H1 (cell line): ENCODE results near the gene SPRYD3. TPM values are rescaled to one million over a fixed set of nuclear protein-coding genes. Genes with fewer than 3 reads are reported as not detected.

Source experiments
- CTCF ChIA-PET: fragments of 300-600 bp; sonication (Branson Sonifier 250); formaldehyde crosslinking; loops from one replicate; lab custom pipeline; 2021; ENCODE audit not compliant: partially characterized antibody; lab: Charles Lee
- POLR2A ChIA-PET: fragments of 300-600 bp; sonication (Branson Sonifier 250); formaldehyde crosslinking; loops from one replicate; lab custom pipeline; 2021; ENCODE audit warnings: inconsistent platforms; ENCODE audit not compliant: partially characterized antibody; lab: Charles Lee
- DNase-seq, 2 experiments: peaks; one replicate each; pipeline versions ENCODE4 v3.0.0 to v3.0.0-alpha.2; 2010 to 2022; ENCODE audit warnings: low spot score in 2 of 2, low read depth in 1 of 2, mixed read lengths in 1 of 2
- FAIRE-seq: peaks from 2 replicates; lab custom pipeline; 2011; peaks lifted over from hg19 to GRCh38; lab: Jason Lieb, UNC
- H2AFZ ChIP-seq: 2 replicates; pipeline ENCODE4 v1.8.1; 2012; ENCODE audit warnings: low read length, inconsistent platforms
- H2AK5ac ChIP-seq: 2 replicates; pipeline ENCODE4 v1.6.1; 2013; ENCODE audit warnings: low read depth, low read length
- H2BK120ac ChIP-seq: replicated peaks from 2 replicates; pipeline ENCODE3; 2013; ENCODE audit warnings: low read depth, low read length, inconsistent platforms
- H2BK12ac ChIP-seq: 2 replicates; pipeline ENCODE4 v1.6.1; 2013; ENCODE audit warnings: low read depth, low read length
- H2BK15ac ChIP-seq: 2 replicates; pipeline ENCODE4 v1.6.1; 2013; ENCODE audit warnings: low read length
- H2BK20ac ChIP-seq: 2 replicates; pipeline ENCODE4 v1.6.1; 2013; ENCODE audit warnings: low read length
- H2BK5ac ChIP-seq: 2 replicates; pipeline ENCODE4 v1.6.1; 2013; ENCODE audit warnings: low read depth, low read length
- H3K14ac ChIP-seq: 2 replicates; pipeline ENCODE4 v1.6.1; 2013; ENCODE audit warnings: inconsistent platforms; ENCODE audit not compliant: insufficient read length
- H3K18ac ChIP-seq: 2 replicates; pipeline ENCODE4 v1.6.1; 2013; ENCODE audit warnings: low read length; ENCODE audit errors: extremely low read depth
- H3K23ac ChIP-seq: 2 replicates; pipeline ENCODE4 v1.6.1; 2013; ENCODE audit warnings: inconsistent platforms; ENCODE audit not compliant: insufficient read length
- H3K23me2 ChIP-seq: 2 replicates; pipeline ENCODE4 v1.6.1; 2013; ENCODE audit warnings: low read depth, low read length
- H3K27ac ChIP-seq: 2 replicates; pipeline ENCODE4 v1.6.1; 2011; ENCODE audit warnings: low read depth, low read length, inconsistent platforms
- H3K27me3 ChIP-seq, 4 experiments: replicated peaks in 1 of 4; 1 replicate in 1 of 4; 2 replicates in 3 of 4; pipeline versions ENCODE4 v1.6.1 to v1.8.1; 2011 to 2013; ENCODE audit warnings: low read length in 3 of 4, mild to moderate bottlenecking in 3 of 4, inconsistent platforms in 2 of 4, mixed read lengths in 2 of 4, moderate library complexity in 1 of 4; ENCODE audit not compliant: control insufficient read depth in 3 of 4, insufficient read depth in 3 of 4; ENCODE audit errors: extremely low read depth in 1 of 4
- H3K36me3 ChIP-seq, 4 experiments: 2 replicates each; pipeline versions ENCODE4 v1.6.1 to v1.8.1; 2011 to 2013; ENCODE audit warnings: mild to moderate bottlenecking in 4 of 4, low read length in 3 of 4, moderate library complexity in 2 of 4, control low read depth in 1 of 4, inconsistent platforms in 1 of 4; ENCODE audit not compliant: insufficient read depth in 4 of 4, control insufficient read depth in 2 of 4
- H3K4ac ChIP-seq: replicated peaks from 2 replicates; pipeline ENCODE3; 2013; ENCODE audit warnings: low read length, low read depth, mixed read lengths, inconsistent platforms; ENCODE audit not compliant: insufficient read length
- H3K4me1 ChIP-seq, 4 experiments: replicated peaks in 1 of 4; 1 replicate in 1 of 4; 2 replicates in 3 of 4; pipeline versions ENCODE4 v1.6.1 to v1.8.1; 2011 to 2013; ENCODE audit warnings: low read length in 3 of 4, inconsistent platforms in 2 of 4, mixed read lengths in 1 of 4; ENCODE audit not compliant: insufficient read depth in 4 of 4, control insufficient read depth in 3 of 4
- H3K4me2 ChIP-seq, 2 experiments: 2 replicates each; pipeline versions ENCODE4 v1.6.1 to v1.8.1; 2011 to 2013; ENCODE audit warnings: low read depth in 2 of 2, low read length in 2 of 2, control low read depth in 1 of 2, inconsistent platforms in 1 of 2, mild to moderate bottlenecking in 1 of 2; ENCODE audit not compliant: insufficient read depth in 1 of 2
- H3K4me3 ChIP-seq, 4 experiments: fragments of 200-600, 300-600 bp in 1 of 4; sonication (generic), shearing (Covaris generic), sonication (Bioruptor Twin) in 1 of 4; 2 replicates each; pipeline versions ENCODE4 v1.5.1 to v1.8.1; 2011 to 2016; ENCODE audit warnings: low read length in 4 of 4, low read depth in 3 of 4, control low read depth in 2 of 4, inconsistent platforms in 2 of 4, mild to moderate bottlenecking in 2 of 4, mixed read lengths in 1 of 4, moderate library complexity in 1 of 4; ENCODE audit not compliant: insufficient read depth in 2 of 4; ENCODE audit errors: extremely low read depth in 1 of 4
- H3K56ac ChIP-seq: replicated peaks from 2 replicates; pipeline ENCODE3; 2013; ENCODE audit warnings: low read depth, mild to moderate bottlenecking, mixed read lengths, low read length, inconsistent platforms; ENCODE audit not compliant: insufficient read length
- H3K79me1 ChIP-seq: 2 replicates; pipeline ENCODE4 v1.6.1; 2013; ENCODE audit warnings: low read depth, low read length, control low read depth
- H3K79me2 ChIP-seq, 2 experiments: 2 replicates each; pipeline versions ENCODE4 v1.6.1 to v1.8.1; 2012 to 2013; ENCODE audit warnings: low read length in 2 of 2, mild to moderate bottlenecking in 2 of 2, inconsistent platforms in 1 of 2; ENCODE audit not compliant: insufficient read depth in 2 of 2, control insufficient read depth in 1 of 2
- H3K9ac ChIP-seq, 4 experiments: replicated peaks in 1 of 4; 1 replicate in 1 of 4; 2 replicates in 3 of 4; pipeline versions ENCODE4 v1.6.1 to v1.8.1; 2011 to 2013; ENCODE audit warnings: low read depth in 3 of 4, low read length in 3 of 4, control low read depth in 2 of 4, mild to moderate bottlenecking in 2 of 4, moderate library complexity in 2 of 4, inconsistent platforms in 1 of 4; ENCODE audit errors: extremely low read depth in 1 of 4
- H3K9me3 ChIP-seq, 2 experiments: 2 replicates each; pipeline versions ENCODE4 v1.6.1 to v1.8.1; 2012 to 2013; ENCODE audit warnings: mild to moderate bottlenecking in 2 of 2, moderate library complexity in 2 of 2, control low read depth in 1 of 2, inconsistent platforms in 1 of 2, low read depth in 1 of 2, low read length in 1 of 2, mixed read lengths in 1 of 2; ENCODE audit not compliant: insufficient read depth in 2 of 2
- H4K20me1 ChIP-seq, 2 experiments: replicated peaks in 1 of 2; 2 replicates each; pipeline versions ENCODE3 to v1.8.1; 2011 to 2013; ENCODE audit warnings: inconsistent platforms in 2 of 2, low read length in 2 of 2, mild to moderate bottlenecking in 1 of 2; ENCODE audit not compliant: insufficient read depth in 2 of 2, control insufficient read depth in 1 of 2
- H4K5ac ChIP-seq: 2 replicates; pipeline ENCODE4 v1.6.1; 2013; ENCODE audit warnings: low read length, low read depth, mixed read lengths, inconsistent platforms; ENCODE audit not compliant: insufficient read length
- H4K8ac ChIP-seq: 2 replicates; pipeline ENCODE4 v1.8.0; 2013; ENCODE audit warnings: mild to moderate bottlenecking, moderate library complexity, low read length, inconsistent platforms; ENCODE audit not compliant: insufficient read depth; ENCODE audit errors: extremely low read depth
- H4K91ac ChIP-seq: replicated peaks from 2 replicates; pipeline ENCODE3; 2013; ENCODE audit warnings: low read length, mixed read lengths, inconsistent platforms; ENCODE audit not compliant: insufficient read length
- JUN ChIP-seq: IDR thresholded peaks from 2 replicates; pipeline ENCODE4 v1.6.1; 2011; ENCODE audit warnings: low read depth, mild to moderate bottlenecking, improper control_type of control experiment, low read length
- MAFK ChIP-seq: IDR thresholded peaks from 2 replicates; pipeline ENCODE4 v1.6.1; 2012; ENCODE audit warnings: low read depth, mild to moderate bottlenecking, improper control_type of control experiment, low read length
- POLR2A ChIP-seq, 2 experiments: IDR thresholded peaks; 1 replicate in 1 of 2; 2 replicates in 1 of 2; pipeline ENCODE4 v1.6.1; 2011; ENCODE audit warnings: low read depth in 2 of 2, low read length in 2 of 2, mild to moderate bottlenecking in 2 of 2; ENCODE audit errors: control extremely low read depth in 1 of 2
- SUZ12 ChIP-seq: fragments of 200-600 bp; sonication (generic); IDR thresholded peaks from 2 replicates; pipeline ENCODE4 v1.6.1; 2012; ENCODE audit warnings: mild to moderate bottlenecking, inconsistent platforms, low read length, moderate library complexity, mixed read lengths
- WGBS, 2 experiments: shearing (Covaris generic) in 1 of 2; methylation state at CpG; one replicate each; pipeline versions ENCODE4 v1.1.6 to v1.1.7; 2013 to 2015; ENCODE audit warnings: low lambda C conversion rate in 2 of 2, mixed read lengths in 2 of 2, inconsistent platforms in 1 of 2, low coverage in 1 of 2, missing lambda C conversion rate in 1 of 2; ENCODE audit not compliant: insufficient replicate concordance in 2 of 2, insufficient coverage in 1 of 2, insufficient read length in 1 of 2; ENCODE audit errors: extremely low coverage in 1 of 2, missing lambda C conversion rate in 1 of 2; 5-methylcytosine and 5-hydroxymethylcytosine counted together
- polyA plus RNA-seq, 7 experiments: library from polyadenylated mRNA; depleted of rRNA in 3 of 7; stranded (reverse) in 5 of 7; unstranded in 2 of 7; fragments of >200 nt in 5 of 7; fragments of 200-250 nt in 2 of 7; gene quantifications; 1 replicate in 5 of 7; 2 replicates in 1 of 7; 4 replicates in 1 of 7; pipeline versions ENCODE4 v1.2.1 to v1.2.3, GENCODE V29; 2011 to 2013; ENCODE audit warnings: missing spikeins in 2 of 7, mixed read lengths in 2 of 7
- total RNA-seq: library from RNA; stranded (reverse); fragmentation: NEBNext Ultra II Directional; extraction: Animal tissue kit (Norgen Biotek cat#: 25700); gene quantifications from 2 replicates; pipeline ENCODE4 v1.2.1, GENCODE V29; 2021

The SPRYD3 gene
- total and polyA plus RNA-seq, 2 of the 8 experiments (the other 6 are each of a cell fraction or from before 2014, with no cell fraction given): 6.8 to 8.0 TPM

- no peaks in the 10 kb centered on the region for H3K36me3 ChIP-seq
- no peak overlapping the region for H3K27ac ChIP-seq
- TF ChIP-seq POLR2A (IDR thresholded peaks at IDR 0.05; ENCODE audit: control extremely low read depth in 1 of 2, low read depth in 2 of 2, low read length in 2 of 2): no peak
- no peak for TF ChIP-seq JUN
- no peak for TF ChIP-seq MAFK
- TF ChIP-seq SUZ12: no peak
- no peak overlapping the region for H2BK20ac ChIP-seq
- WGBS, 2 experiments: 91% methylated on average over 13 of the region's 13 CpGs; no CpG with 5 or more reads in 1 of the 2 experiments
- ChIA-PET POLR2A (interaction anchor here (0.7 to 5.9 kb wide), 7 partner anchors 8 to 46 kb away, joined by 3 to 26 read pairs (median 4); partner anchors contain the start of gene TNS2), CTCF (interaction anchor here (0.5 to 14.3 kb wide), 8 partner anchors 9 to 164 kb away, joined by 3 to 258 read pairs (median 4); partner anchors contain the start of genes IGFBP6 and TNS2)
- no peak overlapping the region for H4K8ac ChIP-seq
- H3K27me3 ChIP-seq: peaks cover 0 to 12% (median 4%) of the 10 kb centered on the region in 4 experiments; a peak in 4 of 7 replicates
- no peak overlapping the region for H4K91ac ChIP-seq
- H2AK5ac ChIP-seq: no peak overlapping the region
- no peak overlapping the region for H2BK15ac ChIP-seq
- peaks cover 8% of the 10 kb centered on the region for H3K23me2 ChIP-seq
- H3K79me1 ChIP-seq: peaks cover 4% of the 10 kb centered on the region; the same call in 1 of the 2 replicates
- no peak overlapping the region for H3K23ac ChIP-seq
- H3K79me2 ChIP-seq: no peaks in the 10 kb centered on the region
- no peak overlapping the region for H3K56ac ChIP-seq
- no peak overlapping the region for H2BK120ac ChIP-seq
- H2BK12ac ChIP-seq: no peak overlapping the region
- no peak overlapping the region for H3K4me3 ChIP-seq
- no peak overlapping the region for H2BK5ac ChIP-seq
- H3K9me3 ChIP-seq: no peaks in the 10 kb centered on the region
- H3K4me1 ChIP-seq: peaks cover 0 to 11% (median 4%) of the 10 kb centered on the region in 4 experiments; a peak in 5 of 7 replicates
- H3K4ac ChIP-seq: no peak overlapping the region
- H3K4me2 ChIP-seq: no peak overlapping the region
- no peak overlapping the region for H2AFZ ChIP-seq
- H3K9ac ChIP-seq: no peak overlapping the region
- no peak overlapping the region for H4K5ac ChIP-seq
- peaks cover 2 to 4% of the 10 kb centered on the region in 2 experiments for H4K20me1 ChIP-seq
- DNase-seq (no peak), FAIRE-seq (no peak)
- no peak overlapping the region for H3K14ac ChIP-seq
- no peak overlapping the region for H3K18ac ChIP-seq
Observed at GRCh38 chr12:53057816-53058500, 21.2 kb downstream of the SPRYD3 start.
